Right lobe of liver (tissue), 6 donors: Measurements from ENCODE around the gene KRTAP5-4. TPM values are rescaled to one million over a fixed set of nuclear protein-coding genes. Genes with fewer than 3 reads are reported as not detected.

Experiments used
- ATAC-seq, 4 donors: fragments of 200-7000 bp; cut with Tn5 transposase; one replicate each; pipeline ENCODE4 v1.9.1; 2020; ENCODE audit warnings: mild to moderate bottlenecking in 4 of 4, moderate library complexity in 4 of 4
- DNase-seq, 3 donors: peaks; one replicate each; pipeline ENCODE4 v3.0.0-alpha.2; 2020
- H3K27ac ChIP-seq, 3 donors: fragments of 200-600 bp; one replicate each; pipeline ENCODE4 v1.8.0; 2022
- H3K27me3 ChIP-seq, 2 donors: fragments of 200-600 bp; one replicate each; pipeline ENCODE4 v1.8.0; 2022
- H3K36me3 ChIP-seq, 4 donors: fragments of 200-600 bp; sonication (generic) in 1 of 4; one replicate each; pipeline versions ENCODE4 v1.5.1 to v1.8.0; 2017 to 2022; ENCODE audit warnings: control low read depth in 1 of 4
- H3K4me1 ChIP-seq, 4 donors: fragments of 200-600 bp; sonication (generic) in 1 of 4; one replicate each; pipeline versions ENCODE4 v1.5.1 to v1.8.0; 2017 to 2022; ENCODE audit warnings: control low read depth in 1 of 4
- H3K4me3 ChIP-seq, 3 donors: fragments of 200-600 bp; one replicate each; pipeline ENCODE4 v1.8.0; 2022
- H3K9me3 ChIP-seq, 4 donors: fragments of 200-600 bp; sonication (generic) in 1 of 4; one replicate each; pipeline versions ENCODE4 v1.5.1 to v1.8.0; 2017 to 2022; ENCODE audit warnings: control low read depth in 1 of 4
- POLR2A ChIP-seq: fragments of 450-650 bp; IDR thresholded peaks from one replicate; pipeline ENCODE4 v1.6.1; 2017; ENCODE audit warnings: antibody characterized with exemption, mild to moderate bottlenecking
- whole genome bisulfite sequencing: methylation state at CpG from one replicate; pipeline ENCODE4 v1.1.6; 2018; ENCODE audit warnings: low coverage, low lambda C conversion rate; ENCODE audit not compliant: insufficient coverage; ENCODE audit errors: missing lambda C conversion rate; 5-methylcytosine and 5-hydroxymethylcytosine counted together
- intact Hi-C, 2 donors: fragments of 100-400 bp; cut with DNase I; formaldehyde crosslinking; loops; one replicate each; pipeline versions ENCODE4 v1.11.2 to v1.14.1; 2022
- total RNA-seq, 6 experiments: library from RNA; depleted of rRNA in 2 of 6; stranded (reverse); fragments of >200 nt in 2 of 6; fragmentation: NEBNext Ultra II Directional in 3 of 6; extraction: Animal tissue kit (Norgen Biotek cat#: 25700) in 3 of 6; gene quantifications; one replicate each; pipeline versions ENCODE4 v1.1.0 to v1.2.4, GENCODE V29; 2016 to 2023
- TF ChIP-seq, protein P1 (sequence below), 4 donors: fragments of 200-600 bp in 3 of 4; fragments of 450-650 bp in 1 of 4; IDR thresholded peaks; one replicate each; pipeline versions ENCODE4 v1.5.1 to v1.8.0; 2016 to 2022; ENCODE audit warnings: antibody characterized with exemption in 4 of 4, mild to moderate bottlenecking in 2 of 4
- donor health status: DM: no; HTN: yes; CAD: no.
- donor health status: DM: no; HTN: no; CAD: no.
- donor health status: DM: no; HTN: no; CAD: no.
- donor health status: DM: no; HTN: yes; CAD: no.
- donor health status: DM: no; HTN: yes; CAD: no.

Gene KRTAP5-4
- total RNA-seq, 6 experiments from 2014 or later: not detected

DNA sequence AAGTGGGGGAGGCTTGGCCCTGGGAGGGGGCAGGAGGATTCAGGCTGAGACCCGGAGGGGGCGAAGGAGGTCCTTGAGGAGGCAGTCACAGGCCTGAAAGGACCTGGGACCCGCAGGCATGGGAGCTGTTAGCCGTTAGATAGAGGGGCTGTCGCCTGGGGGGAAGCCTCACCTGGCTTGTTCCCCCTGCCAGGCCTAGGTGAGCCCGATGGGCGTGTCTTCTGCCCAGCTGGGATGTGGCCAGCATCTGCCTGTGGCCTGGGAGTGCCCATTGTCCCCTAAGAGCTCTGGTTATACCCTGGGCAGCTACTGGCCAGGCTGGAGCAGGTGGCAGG is 48.1 kb downstream of the KRTAP5-4 start:
- DNase-seq: peak; percentile 80 to 87 (median 81)
- 0% methylated on average over 1 of the region's 7 CpGs for WGBS
- no peaks in the 10 kb centered on the region for H3K27me3 ChIP-seq
- H3K36me3 ChIP-seq: no peaks in the 10 kb centered on the region
- peak overlapping the region; percentile 15 to 48 (median 31) for H3K27ac ChIP-seq
- H3K4me3 ChIP-seq: peak overlapping the region in 2 of 3 donors; percentile 45
- H3K4me1 ChIP-seq: peaks cover 0 to 19% (median 5%) of the 10 kb centered on the region in 4 donors
- peak; percentile 77 to 80 (median 78) for ATAC-seq
- intact Hi-C loops: loop anchor here in 1 of 2 donors (10.0 kb wide), 1 partner anchor 119 kb away; no protein-coding TSS in a partner anchor
- peak; percentile 77 for TF ChIP-seq POLR2A
- TF ChIP-seq, protein P1, sequence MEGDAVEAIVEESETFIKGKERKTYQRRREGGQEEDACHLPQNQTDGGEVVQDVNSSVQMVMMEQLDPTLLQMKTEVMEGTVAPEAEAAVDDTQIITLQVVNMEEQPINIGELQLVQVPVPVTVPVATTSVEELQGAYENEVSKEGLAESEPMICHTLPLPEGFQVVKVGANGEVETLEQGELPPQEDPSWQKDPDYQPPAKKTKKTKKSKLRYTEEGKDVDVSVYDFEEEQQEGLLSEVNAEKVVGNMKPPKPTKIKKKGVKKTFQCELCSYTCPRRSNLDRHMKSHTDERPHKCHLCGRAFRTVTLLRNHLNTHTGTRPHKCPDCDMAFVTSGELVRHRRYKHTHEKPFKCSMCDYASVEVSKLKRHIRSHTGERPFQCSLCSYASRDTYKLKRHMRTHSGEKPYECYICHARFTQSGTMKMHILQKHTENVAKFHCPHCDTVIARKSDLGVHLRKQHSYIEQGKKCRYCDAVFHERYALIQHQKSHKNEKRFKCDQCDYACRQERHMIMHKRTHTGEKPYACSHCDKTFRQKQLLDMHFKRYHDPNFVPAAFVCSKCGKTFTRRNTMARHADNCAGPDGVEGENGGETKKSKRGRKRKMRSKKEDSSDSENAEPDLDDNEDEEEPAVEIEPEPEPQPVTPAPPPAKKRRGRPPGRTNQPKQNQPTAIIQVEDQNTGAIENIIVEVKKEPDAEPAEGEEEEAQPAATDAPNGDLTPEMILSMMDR (IDR thresholded peaks at IDR 0.05): no peak
- no peaks in the 10 kb centered on the region for H3K9me3 ChIP-seq

DNA sequence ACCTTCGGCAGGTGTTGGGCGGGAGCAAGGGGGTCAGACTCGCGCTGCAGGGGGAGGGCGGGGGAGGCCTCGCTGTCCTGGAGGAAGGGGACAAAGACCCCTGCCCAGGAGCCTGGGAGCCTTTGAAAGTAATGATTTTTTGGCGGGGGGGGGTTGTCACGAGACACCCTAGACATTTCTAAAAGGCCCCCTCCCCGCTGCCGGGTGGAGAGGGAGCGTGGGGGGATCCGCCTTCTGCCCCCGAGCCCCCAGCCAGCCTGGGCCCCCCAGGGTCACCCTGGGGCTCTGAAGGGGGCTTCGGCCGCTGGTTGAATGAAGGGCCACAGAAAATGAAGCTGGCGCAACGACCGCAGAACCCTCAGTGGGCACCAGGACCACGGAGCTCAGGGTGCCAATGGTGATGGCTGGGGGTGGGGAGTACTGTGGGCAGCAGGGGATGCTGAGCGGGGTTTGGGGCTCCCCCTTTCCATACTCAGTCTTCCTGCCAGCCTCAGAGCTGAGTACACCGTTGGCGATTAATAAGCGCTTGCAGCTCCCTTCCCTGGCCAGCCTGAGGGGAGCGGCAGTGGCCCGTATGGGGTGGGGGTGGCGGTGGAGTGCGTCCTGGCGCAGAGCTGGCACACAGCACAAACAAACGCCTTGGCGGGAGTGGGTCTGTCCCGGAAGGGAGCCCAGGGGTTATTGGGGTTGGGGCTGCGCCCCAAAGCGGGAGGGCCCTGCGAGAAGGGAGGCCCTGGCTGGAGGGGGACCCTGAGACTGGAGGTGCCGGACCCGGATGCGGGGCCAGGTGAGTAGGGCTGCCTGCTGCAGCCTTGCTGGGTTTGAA is 48.6 kb downstream of the KRTAP5-4 start:
- Histone ChIP-seq H3K27me3 (no peaks in the 10 kb centered on the region), H3K9me3 (no peaks in the 10 kb centered on the region), H3K36me3 (no peaks in the 10 kb centered on the region), H3K4me3 (peak overlapping the region; percentile 40 to 45 (median 43)), H3K27ac (peak overlapping the region; percentile 6 to 48 (median 15)), H3K4me1 (peaks cover 0 to 19% (median 5%) of the 10 kb centered on the region in 4 donors)
- TF ChIP-seq, protein P1 (IDR thresholded peaks at IDR 0.05): no peak
- no peak for TF ChIP-seq POLR2A
- 2% methylated on average over 20 of the region's 37 CpGs for WGBS
- DNase-seq (peak in 1 of 3 donors; percentile 36), ATAC-seq (peak in 3 of 4 donors; percentile 1 to 23 (median 4))
- intact Hi-C loops: loop anchor here in 1 of 2 donors (10.0 kb wide), 1 partner anchor 118 kb away; no protein-coding TSS in a partner anchor

DNA sequence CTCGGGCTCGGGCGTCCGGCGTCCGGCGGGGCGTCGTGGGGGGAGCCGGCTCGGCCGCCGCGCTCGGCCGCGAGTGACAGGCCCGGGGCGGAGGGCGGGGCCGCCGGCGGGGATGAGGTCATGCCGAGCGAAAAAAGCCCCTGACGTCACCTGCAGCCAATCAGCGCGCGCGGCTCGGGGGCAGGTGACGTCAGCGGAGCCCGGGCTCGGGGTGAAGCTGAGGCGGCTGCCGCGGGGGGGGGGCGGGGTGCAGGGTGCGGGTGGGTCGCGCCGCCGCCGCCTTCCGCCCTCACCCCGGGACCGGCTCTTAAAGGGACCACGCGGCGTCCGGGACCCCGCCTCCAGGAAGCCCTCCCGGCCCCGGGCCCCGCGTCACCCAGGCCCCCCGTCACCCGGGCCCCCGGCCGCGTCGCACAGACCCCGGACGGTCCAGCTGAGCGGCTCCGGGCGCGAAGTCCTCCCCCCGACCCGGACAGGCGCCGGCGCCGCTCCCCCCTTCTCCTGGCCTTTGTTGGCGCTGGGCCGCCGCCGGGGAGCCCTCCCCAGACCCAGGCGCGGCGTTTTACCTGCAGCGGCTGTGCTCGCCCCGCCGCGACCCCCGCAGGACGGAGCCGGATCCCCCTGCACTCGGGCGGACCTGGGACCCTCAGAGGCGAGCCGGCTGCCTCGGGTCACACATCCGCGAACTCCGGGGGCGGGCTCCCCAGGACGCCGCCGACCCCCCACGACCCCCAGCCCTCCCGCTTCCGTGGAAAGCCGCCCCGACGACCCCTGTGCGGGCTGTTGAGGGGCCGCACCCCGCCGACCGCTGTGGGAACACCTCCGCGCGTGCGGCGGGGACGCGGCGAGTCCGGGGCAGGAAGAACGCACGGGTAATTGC is 49.5 kb downstream of the KRTAP5-4 start, which contains the start of gene DUSP8:
TSS of gene DUSP8 (minus strand) at position 75 of the 880 bp plus-strand sequence. CDS start 6,445 bp downstream, outside the sequence.
- intact Hi-C loops: loop anchor here in 1 of 2 donors (10.0 kb wide), 1 partner anchor 118 kb away; no protein-coding TSS in a partner anchor
- Histone ChIP-seq H3K36me3 (no peaks in the 10 kb centered on the region), H3K27ac (peak within 1 kb of the TSS; percentile 40 to 70 (median 40)), H3K4me3 (peak within 1 kb of the TSS; percentile 40 to 65 (median 43)), H3K27me3 (no peaks in the 10 kb centered on the region), H3K9me3 (no peaks in the 10 kb centered on the region), H3K4me1 (peaks cover 0 to 19% (median 5%) of the 10 kb centered on the region in 4 donors)
- TF ChIP-seq, protein P1 (IDR thresholded peaks at IDR 0.05): no peak
- peak; percentile 71 for TF ChIP-seq POLR2A
- DNase-seq (peak; percentile 82 to 92 (median 90)), ATAC-seq (peak; percentile 60 to 72 (median 62))
- 0% methylated on average over 10 of the region's 124 CpGs for WGBS

DNA sequence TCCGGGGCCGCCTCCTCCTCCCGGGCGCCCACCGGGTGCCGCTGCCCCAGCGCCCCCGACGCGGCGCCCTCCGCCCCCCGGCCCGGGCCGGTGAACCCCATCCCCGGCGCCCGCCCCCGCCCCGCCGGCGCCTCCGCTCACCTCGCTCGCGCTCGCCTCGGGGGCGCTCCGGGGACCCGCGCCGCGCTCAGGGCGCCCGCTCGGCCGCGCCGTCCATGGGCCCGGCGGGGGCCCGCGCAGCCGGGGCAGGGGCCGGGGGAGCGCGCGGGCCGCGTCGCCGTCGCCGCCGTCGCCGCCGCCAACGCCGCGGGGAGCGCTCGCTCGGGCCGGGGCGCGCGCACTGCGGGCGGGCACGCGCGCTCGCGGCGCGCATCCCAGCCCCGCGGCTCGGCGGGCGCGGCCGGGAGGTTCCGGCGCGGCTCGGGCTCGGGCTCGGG is 50.2 kb downstream of the KRTAP5-4 start:
- Histone ChIP-seq H3K36me3 (no peaks in the 10 kb centered on the region), H3K27ac (no peak overlapping the region), H3K27me3 (no peaks in the 10 kb centered on the region), H3K9me3 (no peaks in the 10 kb centered on the region), H3K4me3 (peak overlapping the region; percentile 32 to 65 (median 36)), H3K4me1 (peaks cover 0 to 19% (median 5%) of the 10 kb centered on the region in 4 donors)
- WGBS: 0% methylated on average over 3 of the region's 91 CpGs
- TF ChIP-seq, protein P1 (IDR thresholded peaks at IDR 0.05): no peak
- no peak for TF ChIP-seq POLR2A
- DNase-seq: peak in 1 of 3 donors; percentile 23
- no peak for ATAC-seq
- intact Hi-C loops: loop anchor here in 1 of 2 donors (10.0 kb wide), 1 partner anchor 117 kb away; no protein-coding TSS in a partner anchor
